ES-I3 (cell line): ENCODE measurements around the gene DDX28.
"Not testable (repeated sequence)": the region's sequence is repeated elsewhere in the genome, so short reads cannot be mapped to it uniquely, and the experiment has no call there.

Experiments
- H3K36me3 ChIP-seq: 2 replicates; pipeline ENCODE4 v1.6.1; 2013; ENCODE audit warnings: mild to moderate bottlenecking, low read length, control low read depth, moderate library complexity; ENCODE audit not compliant: insufficient read depth
- H3K4me1 ChIP-seq: 2 replicates; pipeline ENCODE4 v1.6.1; 2013; ENCODE audit warnings: mild to moderate bottlenecking, control low read depth, low read length; ENCODE audit not compliant: insufficient read depth
- H3K9ac ChIP-seq: 2 replicates; pipeline ENCODE4 v1.6.1; 2013; ENCODE audit warnings: low read depth, mild to moderate bottlenecking, low read length, moderate library complexity
- H3K9me3 ChIP-seq: 2 replicates; pipeline ENCODE4 v1.6.1; 2013; ENCODE audit warnings: mild to moderate bottlenecking, low read length, moderate library complexity; ENCODE audit not compliant: control insufficient read depth, insufficient read depth

Gene DDX28

GRCh38 chr16:68055395-68055794 is 32.4 kb upstream of the DDX28 start:
- peaks cover 5% of the 10 kb centered on the region; the same call in 1 of the 2 replicates for H3K36me3 ChIP-seq
- no peaks in the 10 kb centered on the region for H3K4me1 ChIP-seq
- no peak overlapping the region for H3K9ac ChIP-seq
- no peaks in the 10 kb centered on the region for H3K9me3 ChIP-seq

DNA sequence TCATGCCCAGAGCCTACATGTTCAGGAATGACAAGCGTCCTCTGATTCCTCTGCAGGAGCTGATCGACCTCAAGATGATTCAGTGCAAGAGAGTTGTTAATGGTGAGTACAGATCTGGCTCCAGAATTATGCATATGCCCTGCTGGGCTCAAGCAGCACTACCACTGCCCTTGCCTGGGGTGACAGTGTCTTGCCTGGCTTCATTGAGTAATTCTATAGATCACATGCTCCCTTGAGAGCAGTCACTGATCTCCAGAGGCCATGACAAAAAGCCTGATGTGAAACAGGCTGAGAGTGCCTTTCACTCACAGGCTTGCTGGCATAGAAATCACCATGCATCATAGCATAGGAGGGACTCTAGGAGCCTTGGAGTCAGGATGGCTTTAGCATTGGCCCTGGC is 26.4 kb upstream of the DDX28 start:
- H3K4me1 ChIP-seq, result no peaks in the 10 kb centered on the region
- H3K36me3 ChIP-seq, result peaks cover 3% of the 10 kb centered on the region; the same call in 1 of the 2 replicates
- no peak overlapping the region for H3K9ac ChIP-seq
- H3K9me3 ChIP-seq, result no peaks in the 10 kb centered on the region

DNA sequence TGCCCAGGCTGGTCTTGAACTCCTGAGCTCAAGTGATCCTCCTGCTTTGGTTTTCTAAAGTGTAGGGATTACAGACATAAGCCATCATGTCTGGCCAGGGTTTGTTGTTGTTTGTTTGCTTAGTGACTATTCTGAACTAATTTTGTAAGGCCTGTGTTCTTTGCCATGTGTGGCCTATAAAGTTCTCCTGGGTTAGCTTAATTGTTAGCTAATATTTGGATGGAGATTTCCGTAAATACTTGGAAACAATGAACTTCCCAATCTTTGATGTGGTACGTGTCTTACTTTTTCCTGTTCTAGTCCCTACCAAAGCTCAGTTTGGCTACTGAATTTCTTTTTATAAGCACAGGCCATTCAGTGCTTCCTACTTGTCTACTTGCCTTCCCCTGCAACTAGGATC is 25.0 kb upstream of the DDX28 start:
- peaks cover 3% of the 10 kb centered on the region; the same call in 1 of the 2 replicates for H3K36me3 ChIP-seq
- no peaks in the 10 kb centered on the region for H3K4me1 ChIP-seq
- no peak overlapping the region for H3K9ac ChIP-seq
- no peaks in the 10 kb centered on the region for H3K9me3 ChIP-seq

DNA sequence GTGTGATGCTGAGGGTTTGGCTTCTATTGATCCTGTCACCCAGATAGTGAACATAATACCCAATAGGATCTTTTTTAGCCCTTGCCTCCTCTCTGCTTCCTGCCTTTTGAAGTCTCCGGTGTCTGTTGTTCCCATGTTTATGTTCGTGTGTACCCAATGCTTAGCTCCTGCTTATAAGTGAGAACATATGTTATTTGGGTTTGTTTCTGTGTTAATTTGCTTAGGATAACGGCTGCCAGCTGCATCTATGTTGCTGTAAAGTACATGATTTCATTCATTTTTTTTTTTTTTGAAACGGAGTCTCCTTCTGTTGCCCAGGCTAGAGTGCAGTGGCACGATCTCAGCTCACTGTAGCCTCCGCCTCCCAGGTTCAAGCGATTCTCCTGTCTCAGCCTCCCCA is 23.1 kb upstream of the DDX28 start:
- Histone ChIP-seq H3K9me3 (no peaks in the 10 kb centered on the region), H3K9ac (no peak overlapping the region), H3K4me1 (no peaks in the 10 kb centered on the region), H3K36me3 (no peaks in the 10 kb centered on the region; the same call in 1 of the 2 replicates)

- no peaks in the 10 kb centered on the region; the same call in 1 of the 2 replicates for H3K36me3 ChIP-seq
- no peaks in the 10 kb centered on the region for H3K4me1 ChIP-seq
- no peaks in the 10 kb centered on the region for H3K9me3 ChIP-seq
- H3K9ac ChIP-seq, result no peak overlapping the region
Observed at GRCh38 chr16:68041783-68042182, 18.8 kb upstream of the DDX28 start.

GRCh38 chr16:68040506-68041288 is 17.7 kb upstream of the DDX28 start:
- Histone ChIP-seq H3K9me3 (no peaks in the 10 kb centered on the region), H3K36me3 (no peaks in the 10 kb centered on the region; the same call in 1 of the 2 replicates), H3K4me1 (no peaks in the 10 kb centered on the region), H3K9ac (no peak overlapping the region)

DNA sequence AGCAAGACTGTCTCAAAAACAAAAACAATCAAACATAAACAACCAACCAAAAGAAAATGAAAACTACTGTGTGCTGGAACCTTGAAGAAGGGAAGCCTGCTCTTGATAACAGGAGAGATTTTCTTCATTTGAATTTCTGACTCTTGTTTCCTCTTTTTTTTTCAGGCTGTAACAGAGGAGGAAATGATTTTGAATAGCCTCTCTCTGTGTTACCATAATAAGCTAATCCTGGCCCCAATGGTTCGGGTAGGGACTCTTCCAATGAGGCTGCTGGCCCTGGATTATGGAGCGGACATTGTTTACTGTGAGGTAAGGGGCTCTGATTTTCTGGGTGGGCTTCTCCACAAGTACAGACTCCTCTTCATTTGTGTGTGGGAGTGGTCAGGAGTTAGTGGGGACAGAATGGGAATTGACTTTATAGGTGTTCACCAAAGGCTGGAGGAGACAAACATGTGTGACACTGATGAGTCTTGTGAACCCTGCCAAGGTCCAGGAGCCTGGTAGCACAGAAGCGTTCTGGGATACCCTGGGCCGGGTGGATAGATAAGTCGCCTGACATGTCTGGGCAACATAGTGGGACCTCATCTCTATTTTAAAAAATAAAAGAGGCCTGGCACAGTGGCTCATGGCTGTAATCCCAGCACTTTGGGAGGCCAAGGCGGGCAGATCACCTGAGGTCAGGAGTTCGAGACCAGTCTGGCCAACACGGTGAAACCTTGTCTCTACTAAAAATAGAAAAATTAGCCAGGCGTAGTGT is 15.0 kb upstream of the DDX28 start:
- H3K36me3 ChIP-seq, result no peaks in the 10 kb centered on the region; the same call in 1 of the 2 replicates
- no peaks in the 10 kb centered on the region for H3K9me3 ChIP-seq
- no peaks in the 10 kb centered on the region for H3K4me1 ChIP-seq
- no peak overlapping the region for H3K9ac ChIP-seq

DNA sequence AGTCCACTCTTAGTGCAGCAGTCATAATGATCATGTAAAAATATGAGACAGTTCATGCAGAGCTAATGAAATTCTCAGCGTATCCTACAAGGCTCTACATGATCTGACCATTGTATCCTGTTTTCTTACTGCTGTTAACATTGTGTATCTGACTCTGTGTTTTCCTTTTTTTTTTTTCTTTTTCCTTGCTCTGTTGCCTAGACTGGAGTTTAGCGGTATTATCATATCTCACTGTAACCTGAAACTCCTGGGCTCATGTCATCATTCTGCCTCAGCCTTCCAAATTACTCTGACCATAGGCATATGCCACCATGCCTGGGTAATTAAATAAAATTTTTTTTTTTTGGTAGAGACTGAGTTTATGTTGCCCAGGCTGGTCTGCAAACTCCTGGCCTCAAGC is 12.2 kb upstream of the DDX28 start:
- Histone ChIP-seq H3K9ac (no peak overlapping the region), H3K36me3 (no peaks in the 10 kb centered on the region; the same call in 1 of the 2 replicates), H3K9me3 (no peaks in the 10 kb centered on the region), H3K4me1 (no peaks in the 10 kb centered on the region)

- no peaks in the 10 kb centered on the region for H3K9me3 ChIP-seq
- H3K36me3 ChIP-seq, result no peaks in the 10 kb centered on the region
- H3K9ac ChIP-seq, result no peak overlapping the region
- no peaks in the 10 kb centered on the region for H3K4me1 ChIP-seq
Observed at GRCh38 chr16:68033101-68033500, 10.1 kb upstream of the DDX28 start.

- Histone ChIP-seq H3K9ac (no peak overlapping the region), H3K36me3 (no peaks in the 10 kb centered on the region), H3K4me1 (no peaks in the 10 kb centered on the region), H3K9me3 (no peaks in the 10 kb centered on the region)
Observed at GRCh38 chr16:68031951-68032350, 8.9 kb upstream of the DDX28 start.

DNA sequence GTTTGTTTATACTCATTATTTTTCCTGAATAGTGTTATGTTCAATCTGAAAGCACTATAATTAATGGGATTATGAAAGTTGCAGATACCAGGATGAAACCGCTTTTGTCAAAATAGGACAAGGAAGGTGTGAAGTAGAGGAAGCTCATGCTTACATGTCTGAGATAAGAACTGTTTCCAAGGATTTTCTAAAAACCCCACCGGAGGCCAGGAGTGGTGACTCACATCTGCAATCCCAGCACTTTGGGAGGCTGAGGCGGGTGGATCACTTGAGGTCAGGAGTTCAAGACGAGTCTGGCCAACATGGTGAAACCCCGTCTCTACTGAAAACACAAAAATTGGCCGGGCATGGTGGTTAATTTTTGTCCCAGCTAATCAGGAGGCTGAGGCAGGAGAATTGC is 7.1 kb upstream of the DDX28 start:
- H3K9me3 ChIP-seq, H3K4me1 ChIP-seq, H3K9ac ChIP-seq, H3K36me3 ChIP-seq: not testable (repeated sequence)

- Histone ChIP-seq H3K9me3 (no peaks in the 10 kb centered on the region), H3K4me1 (no peaks in the 10 kb centered on the region), H3K36me3 (no peaks in the 10 kb centered on the region), H3K9ac (no peak overlapping the region)
Observed at GRCh38 chr16:68028996-68029395, 6.0 kb upstream of the DDX28 start.

- Histone ChIP-seq H3K36me3 (no peaks in the 10 kb centered on the region; the same call in 1 of the 2 replicates), H3K9ac (peak overlapping the region; percentile 99), H3K9me3 (no peaks in the 10 kb centered on the region), H3K4me1 (peaks cover 7% of the 10 kb centered on the region)
Observed at GRCh38 chr16:68022278-68022727, 729 bp downstream of the DDX28 start.

GRCh38 chr16:68021490-68021889 is 1.5 kb downstream of the DDX28 start:
- Histone ChIP-seq H3K9ac (no peak overlapping the region), H3K9me3 (no peaks in the 10 kb centered on the region), H3K36me3 (no peaks in the 10 kb centered on the region; the same call in 1 of the 2 replicates), H3K4me1 (peaks cover 7% of the 10 kb centered on the region)
